Measurements from ENCODE around the gene CYP2S1.
A peak's percentile ranks its signal among the peaks of the same experiment; 100 is the strongest.

Gene CYP2S1

DNA sequence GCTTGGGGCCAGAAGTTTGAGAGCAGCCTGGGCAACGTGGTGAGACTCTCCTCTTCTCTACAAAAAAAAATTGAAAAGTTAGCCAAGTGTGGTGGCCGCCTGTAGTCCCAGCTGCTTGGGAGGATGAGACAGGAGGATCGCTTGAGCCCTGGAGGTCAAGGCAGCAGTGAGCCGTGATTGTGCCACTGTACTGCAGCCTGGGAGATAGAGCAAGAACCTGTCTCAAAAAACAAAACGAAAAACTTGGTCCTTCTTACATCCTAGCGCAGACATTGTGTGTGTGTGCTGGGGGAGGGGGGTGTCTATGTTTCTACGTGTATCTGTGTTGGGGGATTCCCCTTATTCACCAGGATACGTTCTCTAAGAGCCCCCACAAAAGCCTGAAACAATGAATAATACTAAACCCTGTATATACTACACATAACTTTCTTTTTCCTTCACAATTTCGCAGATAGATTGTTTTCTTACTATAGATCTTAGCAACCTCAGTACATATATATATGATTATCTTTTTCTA, 33.9 kb downstream of the CYP2S1 start:
- no peak for DNase-seq

DNA sequence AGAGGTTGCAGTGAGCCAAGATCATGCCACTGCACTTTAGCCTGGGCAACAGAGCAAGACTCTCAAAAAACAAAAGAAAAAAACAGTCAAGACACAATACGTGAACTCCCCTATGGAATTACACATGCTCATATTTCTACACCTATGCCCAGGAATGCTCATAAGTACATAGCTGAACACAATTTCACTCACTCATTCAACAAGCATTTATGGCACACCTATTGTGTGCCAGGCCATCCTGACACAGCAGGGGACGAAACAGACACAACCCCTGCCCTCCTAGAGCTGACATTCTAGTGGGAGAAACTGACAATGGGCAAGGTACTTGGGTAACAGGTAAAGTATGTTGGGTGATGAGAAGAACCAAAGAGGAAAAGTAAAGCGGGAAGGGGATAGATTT, 35.5 kb downstream of the CYP2S1 start:
- DNase-seq = no peak

DNA sequence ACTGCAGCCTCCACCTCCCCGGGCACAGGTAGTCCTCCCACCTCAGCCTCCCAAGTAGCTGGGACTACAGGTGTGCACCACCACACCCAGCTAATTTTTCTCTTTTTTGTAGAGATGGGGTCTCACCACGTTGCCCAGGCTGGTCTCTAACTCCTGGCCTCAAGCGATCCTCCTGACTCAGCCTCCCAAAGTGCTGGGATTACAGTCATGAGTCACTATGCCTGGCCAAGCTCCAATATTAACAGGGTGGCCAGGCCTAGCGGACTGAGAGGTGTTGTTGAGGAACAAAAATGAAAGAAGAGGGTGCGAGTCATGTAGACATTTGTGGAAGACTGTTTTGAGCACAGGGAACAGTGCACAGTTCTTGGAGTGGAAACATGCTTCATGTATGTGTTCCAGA, 36.3 kb downstream of the CYP2S1 start:
- peak; percentile 38 to 45 (median 42) for DNase-seq

DNA sequence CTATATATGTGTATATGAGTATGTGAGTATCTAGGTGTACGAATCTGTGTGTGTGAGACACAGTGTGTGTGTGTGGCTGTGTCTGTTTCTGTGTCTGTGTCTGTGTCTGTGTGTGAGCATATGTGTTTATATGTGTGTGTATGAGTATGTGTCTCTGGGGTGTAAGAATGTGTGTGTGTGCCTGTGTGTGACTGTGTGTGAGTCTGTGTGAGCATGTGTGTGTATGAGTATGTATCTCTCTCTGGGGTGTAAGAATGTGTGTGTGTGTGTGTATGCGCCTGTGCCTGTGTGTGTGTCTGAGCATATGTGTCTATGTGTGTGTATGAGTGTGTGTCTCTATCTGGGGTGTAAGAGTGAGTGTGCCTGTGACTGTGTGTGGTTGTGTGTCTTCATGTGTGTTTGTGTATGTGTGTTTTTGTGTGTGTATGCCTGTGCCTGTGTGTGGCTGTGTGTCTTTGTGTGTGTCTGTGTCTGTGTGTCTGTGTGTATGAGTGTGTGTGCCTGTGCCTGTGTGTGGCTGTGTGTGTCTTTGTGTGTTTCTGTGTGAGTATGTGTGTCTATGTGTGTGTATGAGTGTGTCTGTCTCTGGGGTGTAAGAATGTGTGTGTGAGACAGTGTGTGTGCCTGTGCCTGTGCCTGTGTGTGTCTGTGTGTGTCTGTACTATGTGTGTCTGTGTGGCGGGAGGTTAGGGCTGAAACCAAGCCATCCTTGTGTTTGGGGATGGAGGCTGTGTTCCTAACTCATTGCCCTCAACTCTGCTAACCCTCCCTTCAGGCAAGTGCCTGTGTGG, 37.2 kb downstream of the CYP2S1 start:
- DNase-seq = no peak

DNA sequence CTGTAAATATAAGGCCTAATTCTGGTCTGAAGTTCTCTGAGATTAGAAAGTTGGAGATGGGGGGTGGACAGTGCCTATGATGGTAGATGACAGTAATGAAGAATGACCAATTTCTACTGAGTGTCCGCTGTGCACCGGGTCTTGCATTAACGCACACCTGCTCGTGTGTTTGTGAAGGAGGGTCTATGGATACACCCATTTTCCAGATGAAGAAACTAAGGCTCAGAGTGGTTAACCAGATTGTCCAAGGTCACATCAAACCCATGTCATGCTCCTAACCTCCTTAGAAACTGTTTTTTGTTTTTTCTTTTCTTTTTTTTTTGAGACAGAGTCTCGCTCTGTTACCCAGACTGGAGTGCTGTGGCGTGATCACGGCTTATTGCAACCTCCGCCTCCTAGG, 39.7 kb downstream of the CYP2S1 start:
- DNase-seq = no peak

DNA sequence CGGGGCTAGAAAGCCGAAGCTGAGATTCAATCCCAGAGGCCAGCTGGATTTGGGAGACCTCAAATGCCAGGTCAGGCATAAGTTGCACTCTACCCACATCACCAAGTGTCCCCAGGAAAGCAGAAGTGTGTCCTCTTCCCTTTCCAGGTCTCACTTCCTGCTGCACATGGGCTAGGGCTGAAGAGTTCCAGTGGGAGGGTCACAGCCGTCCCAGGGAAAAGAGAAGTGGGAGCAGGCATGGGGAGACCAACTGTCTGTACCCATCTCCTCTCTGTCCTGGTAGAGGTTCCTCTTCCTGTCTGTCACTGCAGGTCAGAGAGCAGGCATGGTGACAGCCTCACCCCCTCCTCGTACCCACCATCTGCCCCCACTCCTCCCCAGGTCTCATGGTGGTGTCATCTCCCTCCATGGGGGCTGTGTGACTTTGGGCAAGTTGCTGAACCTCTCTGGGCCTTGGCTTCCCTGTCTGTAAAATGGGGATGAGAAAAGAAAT, 40.8 kb downstream of the CYP2S1 start:
- peak; percentile 83 to 88 (median 86) for DNase-seq

DNA sequence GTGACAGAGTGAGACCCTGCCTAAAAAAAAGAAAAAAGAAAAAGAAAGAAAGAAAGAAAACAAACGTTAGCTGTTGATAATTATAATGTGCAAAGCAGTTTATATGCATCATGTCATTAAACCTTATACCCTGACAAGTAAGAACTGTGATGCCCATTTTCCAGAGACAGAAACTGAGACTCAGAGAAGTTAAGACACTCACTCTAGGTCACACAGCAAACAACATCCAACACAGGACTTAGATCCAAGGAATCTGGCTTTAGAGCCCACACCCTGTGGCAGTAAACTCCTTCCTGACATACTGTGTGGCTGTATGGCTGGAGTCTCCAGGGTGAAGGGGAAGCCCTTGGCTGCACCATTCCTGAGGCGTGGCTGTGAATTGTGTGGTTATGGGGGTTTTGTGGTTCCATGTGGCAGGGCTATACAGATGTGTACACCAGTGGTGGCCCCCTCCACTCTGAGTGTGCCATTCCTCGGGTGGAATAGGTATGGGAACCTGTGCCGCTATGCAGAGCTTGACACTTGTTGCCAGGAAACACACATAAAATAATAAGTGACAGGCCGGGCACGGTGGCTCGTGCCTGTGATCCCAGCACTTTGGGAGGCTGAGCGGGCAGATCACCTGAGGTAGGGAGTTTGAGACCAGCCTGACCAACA, 41.6 kb downstream of the CYP2S1 start:
- no peak for DNase-seq

DNA sequence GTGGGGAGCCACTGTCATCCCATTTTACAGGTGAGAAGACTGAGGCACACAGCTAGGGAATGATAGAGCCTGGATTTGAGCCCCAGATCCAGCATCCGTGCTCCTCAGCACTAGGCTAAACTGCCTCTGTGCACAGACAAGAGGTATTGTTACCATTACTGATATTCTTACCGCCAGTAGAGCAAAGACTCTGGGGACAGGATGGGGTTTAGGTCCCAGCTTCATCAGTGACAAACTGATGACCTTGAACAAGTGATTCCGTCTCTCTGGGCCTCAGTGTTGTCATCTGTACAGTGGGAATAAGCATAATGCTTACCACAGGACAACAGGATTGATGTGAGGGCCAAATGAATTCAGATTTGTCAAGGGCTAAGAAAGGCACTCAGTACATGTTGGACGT, 42.5 kb downstream of the CYP2S1 start:
- DNase-seq = no peak

DNA sequence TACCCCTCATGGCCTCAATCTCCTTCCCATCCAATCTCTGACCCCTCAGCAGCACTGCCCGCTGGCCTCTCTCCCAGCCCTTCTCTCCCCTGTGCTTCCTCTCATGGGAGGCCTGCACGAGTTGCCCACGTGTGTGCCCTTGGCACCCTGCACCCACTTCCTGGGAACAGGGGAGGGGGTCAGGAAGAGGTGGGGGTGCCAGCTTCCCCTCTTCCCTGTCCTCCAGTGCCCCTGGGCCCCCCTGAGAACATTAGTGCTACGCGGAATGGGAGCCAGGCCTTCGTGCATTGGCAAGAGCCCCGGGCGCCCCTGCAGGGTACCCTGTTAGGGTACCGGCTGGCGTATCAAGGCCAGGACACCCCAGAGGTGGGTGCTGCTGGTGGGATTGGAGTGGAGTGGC, 45.2 kb downstream of the CYP2S1 start:
- no peak for DNase-seq

DNA sequence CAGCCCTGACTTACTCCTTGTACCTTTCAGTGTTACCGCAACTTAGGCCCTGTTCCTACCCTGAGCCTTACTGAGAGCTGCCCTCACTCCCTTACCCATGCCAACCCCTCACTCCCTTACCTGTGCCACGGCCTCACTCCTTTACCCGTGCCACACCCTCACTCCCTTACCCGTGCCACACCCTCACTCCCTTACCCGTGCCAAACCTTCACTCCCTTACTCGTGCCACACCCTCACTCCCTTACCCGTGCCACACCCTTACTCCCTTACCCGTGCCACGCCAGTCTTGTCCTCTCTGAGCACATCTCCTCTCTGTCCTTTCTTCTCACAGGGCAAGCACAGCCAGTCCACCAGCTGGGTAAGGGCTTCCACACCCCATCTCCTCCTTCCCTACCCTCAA, 46.3 kb downstream of the CYP2S1 start:
- no peak for DNase-seq

DNA sequence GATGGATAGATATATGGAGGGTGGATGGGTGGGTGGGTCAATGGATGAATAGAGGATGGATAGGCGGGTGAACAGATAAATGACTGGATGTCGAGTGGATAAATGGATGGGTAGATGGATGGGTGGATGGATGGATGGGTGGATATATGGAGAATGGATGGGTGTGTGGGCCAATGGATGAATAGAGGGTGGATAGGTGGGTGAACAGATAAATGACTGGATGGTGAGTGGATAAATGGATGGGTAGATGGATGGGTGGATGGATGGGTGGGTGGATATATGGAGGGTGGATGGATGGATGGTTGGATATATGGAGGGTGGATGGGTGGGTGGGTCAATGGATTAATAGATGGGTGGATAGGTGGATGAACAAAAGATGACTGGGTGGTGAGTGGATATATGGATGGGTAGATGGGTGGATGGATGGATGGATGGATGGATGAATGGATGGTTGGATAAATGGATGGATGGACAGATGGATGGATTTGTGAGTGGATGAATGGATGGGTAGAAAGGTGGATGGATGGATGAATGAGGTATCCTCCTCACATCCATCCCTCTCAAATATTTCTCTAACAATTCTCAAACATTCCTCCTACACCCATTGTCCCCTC, 47.0 kb downstream of the CYP2S1 start:
- no peak for DNase-seq

DNA sequence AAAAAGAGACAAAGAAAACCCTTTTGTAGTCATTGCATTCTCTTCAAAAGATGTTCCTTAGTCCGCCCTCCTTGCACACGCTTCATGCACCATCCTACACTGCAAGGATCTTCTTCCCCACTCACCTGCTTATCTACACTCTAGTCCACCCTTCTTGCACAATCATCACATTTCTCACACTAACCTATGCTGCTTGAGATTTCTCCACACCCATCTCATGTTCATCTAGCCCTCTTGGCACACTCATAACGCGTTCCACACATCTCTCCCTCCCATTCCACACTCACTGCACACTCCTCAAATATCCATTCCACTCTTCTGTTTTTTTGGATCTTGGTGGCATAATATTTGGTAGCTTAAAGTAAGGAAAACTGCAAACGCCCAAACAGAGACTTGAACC, 48.8 kb downstream of the CYP2S1 start:
- no peak for DNase-seq

DNA sequence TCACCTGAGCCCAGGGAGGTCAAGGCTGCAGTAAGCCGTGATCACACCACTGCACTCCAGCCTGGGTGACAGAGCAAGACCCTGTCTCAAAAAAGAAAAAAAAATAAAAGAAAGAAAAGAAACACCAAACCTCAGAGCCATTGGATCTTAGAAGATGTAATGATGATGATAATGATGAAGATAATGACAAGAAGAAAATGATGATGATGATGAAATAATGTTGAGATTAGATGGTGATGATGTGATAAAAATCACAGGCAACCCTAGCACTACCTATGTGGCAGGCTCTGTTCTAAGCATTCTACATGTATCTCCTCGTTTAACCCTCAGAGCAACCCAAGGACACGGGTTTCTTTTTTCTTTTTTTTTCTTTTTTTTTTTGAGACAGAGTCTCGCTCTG, 51.1 kb downstream of the CYP2S1 start:
- no peak for DNase-seq

DNA sequence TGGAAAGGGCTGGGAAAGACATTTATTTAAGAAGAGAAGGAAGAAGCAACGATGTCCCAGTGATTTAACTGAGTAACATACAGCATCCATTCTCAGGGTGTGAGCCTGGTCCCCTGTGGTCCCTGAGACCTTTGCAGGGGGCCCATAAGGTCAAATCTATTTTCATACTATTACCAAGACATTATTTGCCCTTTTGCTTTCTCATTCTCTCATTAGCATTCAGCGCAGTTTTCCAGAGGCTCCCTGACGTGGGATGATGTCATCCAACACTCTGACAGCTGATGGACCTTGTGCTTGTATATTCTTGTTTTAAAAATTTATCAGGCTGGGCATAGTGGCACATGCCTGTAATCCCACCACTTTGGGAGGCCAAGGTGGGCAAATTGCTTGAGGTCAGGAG, 52.8 kb downstream of the CYP2S1 start:
- DNase-seq = no peak

DNA sequence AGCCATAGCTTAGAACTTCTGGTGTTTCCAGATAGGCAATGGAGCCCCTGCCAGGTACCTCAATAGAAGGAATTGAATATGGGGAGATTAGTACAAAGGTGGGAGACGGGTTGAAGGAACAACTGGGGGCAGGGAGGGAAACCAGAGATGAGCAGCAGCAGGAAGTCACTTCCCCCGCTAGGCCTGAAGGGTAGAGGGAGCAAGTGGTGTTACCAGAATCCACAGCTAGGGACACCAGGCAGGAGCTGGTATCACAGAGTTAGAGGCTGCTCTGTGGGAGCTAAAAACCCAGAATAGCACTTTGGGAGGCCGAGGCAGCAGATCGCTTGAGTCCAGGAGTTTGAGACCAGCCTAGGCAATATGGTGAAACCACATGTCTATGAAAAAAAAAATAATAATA, 55.9 kb downstream of the CYP2S1 start:
- DNase-seq = no peak

DNA sequence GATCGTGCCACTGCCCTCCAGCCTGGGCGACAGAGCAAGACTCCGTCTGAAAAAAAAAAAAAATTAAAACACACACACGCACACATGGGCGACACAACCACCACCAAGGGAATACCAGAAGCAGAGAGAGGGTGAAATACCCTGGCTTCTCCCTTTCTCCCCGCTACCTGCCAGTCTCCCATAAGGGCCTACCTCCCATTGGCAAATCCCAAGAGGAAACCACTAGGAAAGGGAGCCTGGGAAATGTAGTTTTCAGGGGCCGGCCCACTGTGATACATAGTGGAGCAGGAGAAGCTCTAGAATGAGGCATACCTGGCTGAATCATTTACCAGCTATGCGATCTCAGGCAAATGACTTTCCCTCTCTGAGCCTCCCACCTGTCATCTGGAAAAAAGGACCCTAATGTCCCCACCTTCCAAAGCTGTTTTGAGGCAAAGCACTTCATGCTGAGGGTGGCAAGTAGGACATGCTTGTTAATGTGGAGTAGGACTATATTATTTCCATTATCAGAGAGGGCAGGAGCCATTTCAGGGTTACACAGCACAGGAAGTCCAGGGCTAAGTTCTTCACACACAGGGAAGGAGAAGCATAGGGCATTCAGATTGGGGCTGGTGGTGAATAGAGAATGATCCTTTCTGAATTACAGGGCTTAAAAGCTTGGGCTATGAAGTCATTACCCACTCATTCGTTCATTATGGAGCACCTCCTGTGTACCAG, 56.8 kb downstream of the CYP2S1 start:
- DNase-seq = no peak

DNA sequence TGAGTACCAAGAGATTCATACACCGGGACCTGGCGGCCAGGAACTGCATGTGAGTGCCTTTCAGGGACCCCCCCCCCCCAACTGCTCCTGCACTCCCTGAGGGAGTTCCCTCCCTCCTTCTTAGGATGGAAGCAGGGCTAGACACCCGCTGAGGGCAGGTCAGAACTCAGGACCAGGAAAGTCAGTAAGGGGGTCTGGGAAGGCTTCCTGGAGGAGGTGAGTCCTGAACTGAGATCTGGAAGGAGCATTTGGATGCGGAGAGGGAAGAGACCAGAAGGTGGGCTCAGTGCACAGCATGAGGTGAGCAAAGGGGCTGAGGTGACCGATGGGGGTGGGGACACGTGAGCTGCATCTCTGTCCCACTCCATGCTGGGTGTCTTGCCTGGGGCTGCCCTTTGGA, 60.6 kb downstream of the CYP2S1 start:
- no peak for DNase-seq

DNA sequence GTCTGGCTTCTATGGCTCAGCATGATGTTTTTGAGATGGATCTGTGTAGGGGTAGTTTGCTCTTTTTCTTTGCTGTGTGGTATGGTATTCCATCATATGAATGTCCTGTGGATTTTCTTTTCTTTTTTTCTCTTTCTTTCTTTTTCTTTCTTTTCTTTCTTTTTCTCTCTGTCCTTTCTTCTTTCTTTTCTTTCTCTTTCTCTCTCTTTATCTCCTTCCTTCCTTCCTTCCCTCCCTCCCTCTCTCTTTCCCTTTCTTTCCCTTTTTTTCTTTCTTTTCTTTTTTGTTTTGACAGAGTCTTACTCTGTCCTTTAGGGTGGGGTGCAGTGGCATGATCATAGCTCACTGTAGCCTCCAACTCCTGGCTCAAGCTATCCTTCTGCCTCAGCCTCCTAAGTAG, 62.2 kb downstream of the CYP2S1 start:
- no peak for DNase-seq

All from suppressor macrophage treated with lipopolysaccharide for 1 hour (primary cell).